Measurements from ENCODE around the gene PPP2R2D.
"Not testable (repeated sequence)": the region's sequence is repeated elsewhere in the genome, so short reads cannot be mapped to it uniquely, and the experiment has no call there.

The PPP2R2D gene

DNA sequence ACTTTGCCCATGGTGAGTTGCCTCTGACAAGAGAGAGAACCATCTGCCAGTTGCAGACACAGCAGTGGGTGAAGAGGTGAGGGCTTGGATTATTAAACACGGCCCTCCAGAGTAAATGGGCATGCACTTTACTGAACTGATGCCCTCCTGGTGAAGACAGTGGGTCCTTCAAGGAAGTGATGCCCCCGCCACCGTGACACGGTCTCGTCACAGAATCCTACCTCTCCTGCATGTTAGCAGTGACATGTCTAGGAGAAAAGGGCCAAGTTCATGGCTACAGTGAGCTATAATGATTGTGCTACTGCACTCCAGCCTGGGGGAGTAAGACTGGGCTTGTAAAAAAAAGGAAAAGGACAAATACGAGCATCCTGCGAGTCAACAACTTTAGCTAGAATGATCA, 78.5 kb downstream of the PPP2R2D start:
- DNase-seq: no peak

- DNase-seq: no peak
Measured at GRCh38 chr10:131979821-131980270, 79.0 kb downstream of the PPP2R2D start.

DNA sequence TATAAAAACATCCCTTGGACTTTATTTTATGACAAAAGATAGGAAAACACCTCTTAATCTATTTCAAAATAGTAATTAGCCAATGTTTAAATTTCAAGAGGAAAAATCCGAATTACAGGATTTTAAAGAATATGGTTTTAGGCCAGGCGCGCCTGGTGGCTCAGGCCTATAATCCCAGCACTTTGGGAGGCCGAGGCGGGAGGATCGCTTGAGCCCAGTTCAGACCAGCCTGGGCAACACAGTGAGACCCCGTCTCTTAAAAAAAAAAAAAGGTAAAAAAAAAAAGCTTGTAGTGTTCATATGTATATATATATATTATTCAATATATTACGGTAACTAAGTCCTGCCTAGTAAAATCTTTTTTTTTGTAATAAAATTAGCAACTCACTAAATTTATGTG, 79.5 kb downstream of the PPP2R2D start:
- no peak for DNase-seq

DNA sequence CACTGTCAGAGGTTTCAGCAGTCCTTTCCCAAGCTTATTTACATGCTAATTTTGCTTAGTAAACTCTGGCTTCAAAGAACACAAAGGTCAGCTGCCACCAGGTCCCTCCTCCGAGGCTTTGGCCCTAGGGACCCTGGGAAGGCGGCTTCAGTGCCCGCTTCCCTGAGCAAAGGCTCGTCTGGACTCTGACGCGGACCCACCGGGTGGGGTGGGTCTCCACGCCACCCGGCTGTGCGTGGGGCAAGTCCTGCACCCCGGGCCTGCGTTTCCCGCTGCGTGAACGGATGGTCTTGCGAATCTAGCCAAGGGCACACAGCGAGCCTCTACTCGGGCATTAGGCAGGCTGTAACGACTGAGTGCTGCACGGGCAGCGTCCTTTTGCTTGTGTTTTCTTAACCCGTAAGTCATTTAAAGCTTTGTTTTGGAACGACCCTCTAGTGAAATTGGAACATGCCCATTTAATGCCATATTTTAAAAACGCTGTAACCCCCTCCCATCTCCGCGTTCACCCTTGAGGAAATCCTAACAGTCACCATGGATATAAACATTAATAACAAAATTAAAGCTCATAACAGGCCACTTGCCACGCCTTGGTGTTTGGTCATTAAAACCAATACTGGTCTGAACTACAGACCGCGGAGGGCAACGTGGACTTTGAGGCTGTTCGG, 80.1 kb downstream of the PPP2R2D start:
- DNase-seq: no peak

- no peak for DNase-seq
Measured at GRCh38 chr10:131981429-131982184, 80.8 kb downstream of the PPP2R2D start, which contains the start of gene BNIP3. BNIP3 (minus strand) TSS chr10:131981923; CDS start chr10:131981806, 117 bp downstream.

- no peak for DNase-seq
Measured at GRCh38 chr10:131982185-131982756, 81.5 kb downstream of the PPP2R2D start.

- DNase-seq: no peak
Measured at GRCh38 chr10:131982796-131983195, 82.0 kb downstream of the PPP2R2D start.

- no peak for DNase-seq
Measured at GRCh38 chr10:131983780-131984179, 83.0 kb downstream of the PPP2R2D start.

GRCh38 chr10:131986851-131987250, 86.0 kb downstream of the PPP2R2D start:
- DNase-seq: not testable (repeated sequence)

DNA sequence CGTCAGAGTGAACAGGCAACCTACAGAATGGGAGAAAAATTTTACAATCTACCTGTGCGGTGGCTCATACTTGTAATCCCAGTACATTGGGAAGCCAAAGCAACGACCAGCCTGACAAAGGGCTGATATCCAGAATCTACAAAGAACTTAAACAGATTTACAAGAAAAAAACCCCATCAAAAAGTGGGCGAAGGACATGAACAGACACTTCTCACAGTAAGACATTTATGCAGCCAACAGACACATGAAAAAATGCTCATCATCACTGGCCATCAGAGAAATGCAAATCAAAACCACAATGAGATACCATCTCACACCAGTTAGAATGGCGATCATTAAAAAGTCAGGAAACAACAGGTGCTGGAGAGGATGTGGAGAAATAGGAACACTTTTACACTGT, 86.5 kb downstream of the PPP2R2D start:
- not testable (repeated sequence) for DNase-seq

DNA sequence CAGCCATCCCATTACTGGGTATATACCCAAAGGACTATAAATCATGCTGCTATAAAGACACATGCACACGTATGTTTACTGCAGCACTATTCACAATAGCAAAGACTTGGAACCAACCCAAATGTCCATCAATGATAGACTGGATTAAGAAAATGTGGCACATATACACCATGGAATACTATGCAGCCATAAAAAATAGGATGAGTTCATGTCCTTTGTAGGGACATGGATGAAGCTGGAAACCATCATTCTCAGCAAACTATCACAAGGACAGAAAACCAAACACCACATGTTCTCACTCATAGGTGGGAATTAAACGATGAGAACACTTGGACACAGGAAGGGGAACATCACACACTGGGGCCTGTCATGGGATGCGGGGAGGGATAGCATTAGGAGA, 87.0 kb downstream of the PPP2R2D start:
- DNase-seq: not testable (repeated sequence)

- no peak for DNase-seq
Measured at GRCh38 chr10:131991726-131992125, 90.9 kb downstream of the PPP2R2D start.

DNA sequence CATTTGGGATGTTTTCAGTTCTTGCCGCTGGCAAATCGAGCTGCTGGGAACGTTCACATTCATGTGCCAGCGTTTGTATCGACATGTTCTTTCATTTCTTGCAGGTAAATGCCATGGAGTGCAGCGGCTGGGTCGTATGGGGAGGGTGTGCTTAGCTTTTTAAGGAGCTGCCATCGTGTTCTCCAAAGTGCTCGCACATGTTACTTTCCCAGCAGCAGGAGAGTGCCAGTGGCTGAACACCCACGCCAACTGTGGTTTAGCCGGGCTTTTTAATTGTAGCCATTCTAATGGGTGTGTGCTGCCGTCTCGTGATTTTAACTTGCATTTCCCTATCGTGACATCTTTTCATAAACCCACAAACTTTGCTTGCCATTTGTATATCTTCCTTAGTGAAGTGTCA, 92.5 kb downstream of the PPP2R2D start:
- DNase-seq: no peak

GRCh38 chr10:131994435-131994834, 93.6 kb downstream of the PPP2R2D start:
- DNase-seq: no peak

DNA sequence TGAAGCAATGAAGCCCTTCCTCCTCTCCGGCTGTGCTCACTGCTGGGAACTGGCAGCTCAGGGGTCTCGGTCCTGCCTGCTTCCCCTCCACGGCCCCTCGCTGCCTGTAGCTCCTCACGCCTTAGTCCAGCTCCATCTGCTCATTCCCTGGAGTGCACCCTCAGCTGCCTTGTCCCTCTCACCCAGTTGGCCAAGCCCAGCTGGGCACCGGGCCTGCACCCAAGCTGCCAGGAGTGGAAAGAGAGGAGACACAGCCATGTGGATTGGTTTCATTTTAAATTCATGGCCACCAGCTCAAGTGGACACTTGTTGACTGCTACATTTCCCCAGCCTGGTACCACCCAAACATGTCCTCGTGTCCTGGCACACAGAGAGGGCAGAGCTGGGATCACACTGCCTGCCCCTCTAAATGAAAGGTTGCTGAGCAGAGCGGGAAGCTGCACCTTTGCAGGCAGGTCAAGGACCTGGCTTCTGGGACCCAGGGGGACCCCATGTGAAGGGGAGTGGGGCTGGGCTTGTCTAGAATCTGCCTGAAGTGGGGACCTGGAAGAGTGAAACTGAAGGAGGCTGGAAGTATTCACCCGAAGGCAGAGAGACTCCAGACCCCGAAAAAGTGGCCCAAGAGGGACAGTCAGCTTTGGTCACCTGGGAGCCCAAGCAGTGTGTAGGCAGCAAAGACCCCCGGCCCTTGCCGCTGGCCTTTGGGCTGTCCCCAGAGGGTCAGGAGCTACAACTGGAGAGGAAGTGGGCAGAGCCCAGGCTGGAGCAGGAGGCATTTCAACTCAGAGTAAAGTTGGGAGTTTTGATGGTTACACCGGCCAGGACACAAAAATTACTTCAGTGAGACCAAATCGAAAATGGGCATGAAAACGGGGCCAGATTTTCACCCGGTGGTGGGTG, 95.9 kb downstream of the PPP2R2D start:
- DNase-seq: no peak

DNA sequence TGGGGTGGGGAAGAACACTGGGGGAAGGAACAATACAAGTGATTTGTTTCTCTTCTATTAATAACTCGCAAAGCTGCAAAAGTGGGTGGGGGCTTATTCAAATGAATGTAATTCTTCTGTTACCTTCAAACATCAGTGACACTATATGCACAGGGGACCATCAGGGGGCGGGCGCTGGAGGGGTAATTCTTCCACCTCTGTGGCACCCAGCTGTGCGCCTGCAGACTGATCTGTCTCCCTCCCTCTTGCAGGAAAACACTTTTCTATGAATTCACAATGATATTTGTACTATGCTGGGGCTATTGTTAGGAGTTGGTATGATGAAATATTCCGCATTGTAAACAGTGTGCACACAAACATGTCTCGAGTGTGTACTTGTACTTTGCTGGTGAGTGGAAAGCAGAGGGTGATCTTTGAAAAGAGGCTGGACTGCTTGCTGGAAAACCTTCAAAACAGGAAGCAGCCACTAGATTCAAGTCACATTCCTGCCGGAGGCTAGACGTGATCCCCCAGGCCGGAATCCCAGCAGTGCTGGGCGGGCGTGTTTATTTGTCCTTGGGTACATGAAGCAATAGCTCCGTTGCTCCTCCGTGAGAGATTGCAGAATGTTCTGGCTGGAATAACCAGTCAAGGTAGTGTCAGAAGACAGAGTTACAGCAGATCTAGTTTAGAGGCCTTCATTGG, 96.7 kb downstream of the PPP2R2D start:
- no peak for DNase-seq

DNA sequence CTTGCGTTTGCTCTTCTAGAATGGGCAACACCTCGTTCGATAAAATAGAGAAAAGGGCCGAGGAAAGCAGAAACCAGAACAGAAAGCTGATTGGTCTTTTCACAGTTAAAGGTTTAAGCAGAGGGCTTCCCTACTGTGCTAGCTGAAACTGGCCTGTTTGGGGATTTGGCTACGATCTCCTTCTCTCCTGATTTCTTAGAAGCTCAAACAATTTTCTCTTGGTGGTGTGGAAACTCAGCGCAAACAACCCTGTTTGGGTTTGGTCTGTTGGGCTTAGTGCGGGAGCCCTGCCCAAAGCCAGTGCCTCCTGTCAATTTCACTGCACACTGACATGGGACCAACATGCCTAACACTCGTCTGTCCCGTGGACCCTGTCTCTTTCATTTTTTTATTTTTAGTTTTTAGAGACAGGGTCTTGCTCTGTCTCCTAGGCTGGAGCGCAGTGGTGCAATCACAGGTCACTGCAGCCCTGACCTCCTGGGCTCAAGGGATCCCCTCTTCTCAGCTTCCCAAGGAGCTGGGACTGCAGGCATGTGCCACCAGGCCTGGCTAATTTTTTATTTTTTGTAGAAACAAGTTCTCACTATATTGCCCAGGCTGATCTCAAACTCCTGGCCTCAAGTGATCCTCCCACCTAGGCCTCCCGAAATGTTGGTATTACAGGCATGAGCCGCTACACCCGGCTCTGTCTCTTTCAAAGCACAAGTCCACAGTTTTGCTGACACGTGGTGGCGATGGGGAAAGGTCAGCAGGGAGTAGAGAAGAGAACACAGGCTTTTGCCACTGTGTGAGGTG, 97.4 kb downstream of the PPP2R2D start:
- no peak for DNase-seq

DNA sequence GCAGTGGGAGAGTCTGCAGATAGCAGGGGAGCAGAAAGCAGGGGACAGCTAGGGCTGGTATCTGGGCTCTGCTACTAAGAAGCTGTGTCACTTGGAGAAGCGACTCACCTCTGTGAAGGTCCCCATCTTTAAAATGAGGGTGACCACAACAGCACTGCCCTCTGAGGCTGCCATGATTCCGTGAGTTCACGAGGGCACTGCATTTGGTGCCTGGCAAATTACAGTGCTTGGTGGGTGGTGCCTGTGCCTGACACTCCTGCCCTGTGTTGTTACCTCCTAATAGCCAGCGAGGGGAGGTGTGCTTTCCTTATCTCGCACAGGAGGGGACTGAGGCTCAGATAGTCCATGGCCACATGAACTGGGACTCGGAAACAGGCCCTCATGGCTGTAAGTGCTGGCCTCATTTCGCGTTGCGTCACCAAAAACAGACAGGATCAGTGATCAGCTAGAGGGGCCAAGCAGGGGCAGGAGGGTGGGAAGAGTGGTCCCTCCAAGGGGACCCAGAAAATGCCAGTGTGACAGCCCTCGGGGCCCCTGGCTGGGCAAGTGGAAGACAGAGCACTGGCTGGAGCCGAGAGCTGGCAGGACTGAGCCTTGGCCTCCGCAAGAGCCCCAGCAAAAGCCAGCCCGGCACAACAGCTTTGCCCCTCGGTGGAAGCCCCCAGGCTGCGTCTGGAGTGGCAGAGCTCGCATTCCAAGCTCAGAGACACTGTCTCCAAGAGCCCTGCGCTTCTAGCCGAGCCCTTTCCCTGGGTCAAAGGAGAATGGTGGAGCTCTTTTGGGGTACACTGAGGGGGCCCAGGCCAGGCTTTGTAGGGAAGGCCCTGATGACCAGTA, 98.3 kb downstream of the PPP2R2D start:
- DNase-seq: no peak

- DNase-seq: no peak
Measured at GRCh38 chr10:132001238-132001972, 100.6 kb downstream of the PPP2R2D start.

- no peak for DNase-seq
Measured at GRCh38 chr10:132002004-132002403, 101.2 kb downstream of the PPP2R2D start.

Measured in NCI-H524 treated with DMSO at 0.1 percent for 48 hours (cell line).